Thyroid gland (tissue), 4 donors: Measurements from ENCODE around the gene NCDN.

Source experiments
- POLR2A ChIP-seq, 2 donors: fragments of 450-650 bp; IDR thresholded peaks; one replicate each; pipeline ENCODE4 v1.6.1; 2017; ENCODE audit warnings: antibody characterized with exemption in 2 of 2, mild to moderate bottlenecking in 2 of 2, moderate library complexity in 1 of 2
- TF ChIP-seq, protein P1 (sequence below), 6 experiments: fragments of 200-600 bp in 3 of 6; fragments of 450-650 bp in 3 of 6; sonication (generic) in 3 of 6; IDR thresholded peaks; one replicate each; pipeline ENCODE4 v1.5.1; 2016 to 2019; ENCODE audit warnings: antibody characterized with exemption in 6 of 6, mild to moderate bottlenecking in 2 of 6, inconsistent platforms in 1 of 6, moderate library complexity in 1 of 6

DNA sequence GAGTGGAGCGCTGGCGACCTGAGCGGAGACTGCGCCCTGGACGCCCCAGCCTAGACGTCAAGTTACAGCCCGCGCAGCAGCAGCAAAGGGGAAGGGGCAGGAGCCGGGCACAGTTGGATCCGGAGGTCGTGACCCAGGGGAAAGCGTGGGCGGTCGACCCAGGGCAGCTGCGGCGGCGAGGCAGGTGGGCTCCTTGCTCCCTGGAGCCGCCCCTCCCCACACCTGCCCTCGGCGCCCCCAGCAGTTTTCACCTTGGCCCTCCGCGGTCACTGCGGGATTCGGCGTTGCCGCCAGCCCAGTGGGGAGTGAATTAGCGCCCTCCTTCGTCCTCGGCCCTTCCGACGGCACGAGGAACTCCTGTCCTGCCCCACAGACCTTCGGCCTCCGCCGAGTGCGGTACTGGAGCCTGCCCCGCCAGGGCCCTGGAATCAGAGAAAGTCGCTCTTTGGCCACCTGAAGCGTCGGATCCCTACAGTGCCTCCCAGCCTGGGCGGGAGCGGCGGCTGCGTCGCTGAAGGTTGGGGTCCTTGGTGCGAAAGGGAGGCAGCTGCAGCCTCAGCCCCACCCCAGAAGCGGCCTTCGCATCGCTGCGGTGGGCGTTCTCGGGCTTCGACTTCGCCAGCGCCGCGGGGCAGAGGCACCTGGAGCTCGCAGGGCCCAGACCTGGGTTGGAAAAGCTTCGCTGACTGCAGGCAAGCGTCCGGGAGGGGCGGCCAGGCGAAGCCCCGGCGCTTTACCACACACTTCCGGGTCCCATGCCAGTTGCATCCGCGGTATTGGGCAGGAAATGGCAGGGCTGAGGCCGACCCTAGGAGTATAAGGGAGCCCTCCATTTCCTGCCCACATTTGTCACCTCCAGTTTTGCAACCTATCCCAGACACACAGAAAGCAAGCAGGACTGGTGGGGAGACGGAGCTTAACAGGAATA lies 19.7 kb downstream of the NCDN start:
- TF ChIP-seq, protein P1, sequence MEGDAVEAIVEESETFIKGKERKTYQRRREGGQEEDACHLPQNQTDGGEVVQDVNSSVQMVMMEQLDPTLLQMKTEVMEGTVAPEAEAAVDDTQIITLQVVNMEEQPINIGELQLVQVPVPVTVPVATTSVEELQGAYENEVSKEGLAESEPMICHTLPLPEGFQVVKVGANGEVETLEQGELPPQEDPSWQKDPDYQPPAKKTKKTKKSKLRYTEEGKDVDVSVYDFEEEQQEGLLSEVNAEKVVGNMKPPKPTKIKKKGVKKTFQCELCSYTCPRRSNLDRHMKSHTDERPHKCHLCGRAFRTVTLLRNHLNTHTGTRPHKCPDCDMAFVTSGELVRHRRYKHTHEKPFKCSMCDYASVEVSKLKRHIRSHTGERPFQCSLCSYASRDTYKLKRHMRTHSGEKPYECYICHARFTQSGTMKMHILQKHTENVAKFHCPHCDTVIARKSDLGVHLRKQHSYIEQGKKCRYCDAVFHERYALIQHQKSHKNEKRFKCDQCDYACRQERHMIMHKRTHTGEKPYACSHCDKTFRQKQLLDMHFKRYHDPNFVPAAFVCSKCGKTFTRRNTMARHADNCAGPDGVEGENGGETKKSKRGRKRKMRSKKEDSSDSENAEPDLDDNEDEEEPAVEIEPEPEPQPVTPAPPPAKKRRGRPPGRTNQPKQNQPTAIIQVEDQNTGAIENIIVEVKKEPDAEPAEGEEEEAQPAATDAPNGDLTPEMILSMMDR (IDR thresholded peaks at IDR 0.05) = no peak
- TF ChIP-seq POLR2A (IDR thresholded peaks at IDR 0.05) = no peak
